Caco-2 (cell line): ENCODE data around the gene TLE6. TPM values are rescaled to one million over a fixed set of nuclear protein-coding genes. Genes with fewer than 3 reads are reported as not detected.

Source experiments
- BruUV-seq: library from RNA; stranded (reverse); fragments of 400-500 nt; replicated peaks from 2 replicates; lab custom pipeline; 2021; lab: Mats Ljungman, UMichigan
- CTCF ChIA-PET: fragments of 300-600 bp; sonication (Branson Sonifier 250); formaldehyde crosslinking; loops from one replicate; lab custom pipeline; 2022; ENCODE audit warnings: antibody characterized with exemption; lab: Charles Lee
- POLR2A ChIA-PET: fragments of 300-600 bp; sonication (Branson Sonifier 250); formaldehyde crosslinking; loops from one replicate; lab custom pipeline; 2022; ENCODE audit warnings: antibody characterized with exemption; lab: Charles Lee
- DNase-seq, 2 experiments: peaks; one replicate each; pipeline versions ENCODE4 v3.0.0 to v3.0.0-alpha.2; 2020 to 2022
- H3K27me3 ChIP-seq: replicated peaks from 2 replicates; pipeline ENCODE4 v1.6.0; 2011; ENCODE audit warnings: low read length; ENCODE audit not compliant: control insufficient read depth, insufficient read depth
- H3K36me3 ChIP-seq: 2 replicates; pipeline ENCODE4 v1.5.1; 2011; ENCODE audit warnings: low read length; ENCODE audit not compliant: control insufficient read depth, insufficient read depth
- H3K4me1 ChIP-seq: fragments of 250-450 bp; sonication (Bioruptor Pico); 2 replicates; pipeline ENCODE4 v1.5.1; 2020; ENCODE audit warnings: mild to moderate bottlenecking
- H3K4me3 ChIP-seq: 2 replicates; pipeline ENCODE4 v1.5.1; 2011; ENCODE audit warnings: low read depth, mild to moderate bottlenecking, control low read depth, low read length
- H3K9me3 ChIP-seq: fragments of 250-450 bp; sonication (Bioruptor Pico); 2 replicates; pipeline ENCODE4 v1.5.1; 2020; ENCODE audit warnings: mild to moderate bottlenecking, moderate library complexity
- H3K27ac Mint-ChIP-seq: one replicate; pipeline ENCODE4 v1.8.0; 2022; ENCODE audit warnings: mixed read lengths; ENCODE audit not compliant: unreplicated experiment
- H3K27me3 Mint-ChIP-seq: one replicate; pipeline ENCODE4 v1.8.0; 2022; ENCODE audit warnings: mixed read lengths; ENCODE audit not compliant: insufficient read depth, unreplicated experiment
- H3K36me3 Mint-ChIP-seq: one replicate; pipeline ENCODE4 v1.8.0; 2022; ENCODE audit warnings: mild to moderate bottlenecking, mixed read lengths; ENCODE audit not compliant: insufficient read depth, unreplicated experiment
- H3K4me1 Mint-ChIP-seq: one replicate; pipeline ENCODE4 v1.8.0; 2022; ENCODE audit warnings: low read depth, mixed read lengths; ENCODE audit not compliant: unreplicated experiment
- H3K4me3 Mint-ChIP-seq: one replicate; pipeline ENCODE4 v1.8.0; 2022; ENCODE audit warnings: mild to moderate bottlenecking, moderate library complexity, mixed read lengths; ENCODE audit not compliant: unreplicated experiment
- H3K9me3 Mint-ChIP-seq: one replicate; pipeline ENCODE4 v1.8.0; 2022; ENCODE audit warnings: mixed read lengths; ENCODE audit not compliant: unreplicated experiment
- CTCF ChIP-seq, 2 experiments: fragments of 200-600 bp in 1 of 2; IDR thresholded peaks; 1 replicate in 1 of 2; 2 replicates in 1 of 2; pipeline versions ENCODE4 v1.5.1 to v1.8.0; 2011 to 2022; ENCODE audit warnings: antibody characterized with exemption in 1 of 2, control low read depth in 1 of 2, inconsistent platforms in 1 of 2, low read depth in 1 of 2, low read length in 1 of 2, mild to moderate bottlenecking in 1 of 2, moderate library complexity in 1 of 2; ENCODE audit not compliant: insufficient read depth in 1 of 2, severe bottlenecking in 1 of 2, unreplicated experiment in 1 of 2
- intact Hi-C: fragments of 100-400 bp; cut with micrococcal nuclease; formaldehyde crosslinking; loops from one replicate; pipeline ENCODE4 v1.10.0; 2022; ENCODE audit not compliant: unreplicated experiment
- total RNA-seq: library from RNA; stranded (reverse); gene quantifications from 2 replicates; pipeline ENCODE4 v1.2.3, GENCODE V29; 2022

The TLE6 gene
- total RNA-seq, 1 experiment from 2014 or later = 1.4 TPM

- intact Hi-C loops = no loop called here
- no TSS peak for BruUV-seq
- no peaks in the 10 kb centered on the region for H3K9me3 ChIP-seq
- Mint-ChIP-seq H3K27ac (no peak overlapping the region), H3K27me3 (no peaks in the 10 kb centered on the region), H3K36me3 (peaks cover 4% of the 10 kb centered on the region), H3K4me1 (peaks cover 20% of the 10 kb centered on the region), H3K9me3 (no peaks in the 10 kb centered on the region), H3K4me3 (no peak overlapping the region)
- no peak overlapping the region for H3K4me3 ChIP-seq
- ChIA-PET POLR2A (no interaction called here), CTCF (no interaction called here)
- no peak for TF ChIP-seq CTCF (IDR thresholded peaks at IDR 0.05; ENCODE audit: insufficient read depth in 1 of 2, low read depth in 1 of 2, low read length in 1 of 2, severe bottlenecking in 1 of 2, unreplicated experiment in 1 of 2)
- H3K4me1 ChIP-seq = peaks cover 3% of the 10 kb centered on the region
- no peaks in the 10 kb centered on the region for H3K36me3 ChIP-seq
- no peaks in the 10 kb centered on the region for H3K27me3 ChIP-seq
- DNase-seq = no peak
These were observed 48.2 kb downstream of the TLE6 start for GRCh38 chr19:3025549-3025886.

GRCh38 chr19:3026768-3027167, 49.4 kb downstream of the TLE6 start:
- intact Hi-C loops = no loop called here
- BruUV-seq = no TSS peak
- Histone ChIP-seq H3K36me3 (no peaks in the 10 kb centered on the region), H3K9me3 (no peaks in the 10 kb centered on the region), H3K4me3 (no peak overlapping the region), H3K4me1 (peaks cover 11% of the 10 kb centered on the region), H3K27me3 (no peaks in the 10 kb centered on the region)
- no peak overlapping the region for H3K4me3 Mint-ChIP-seq
- DNase-seq = no peak
- H3K36me3 Mint-ChIP-seq = peaks cover 4% of the 10 kb centered on the region
- no peak for TF ChIP-seq CTCF (IDR thresholded peaks at IDR 0.05; ENCODE audit: insufficient read depth in 1 of 2, low read depth in 1 of 2, low read length in 1 of 2, severe bottlenecking in 1 of 2, unreplicated experiment in 1 of 2)
- H3K9me3 Mint-ChIP-seq = no peaks in the 10 kb centered on the region
- H3K4me1 Mint-ChIP-seq = peaks cover 27% of the 10 kb centered on the region
- H3K27me3 Mint-ChIP-seq = no peaks in the 10 kb centered on the region
- ChIA-PET CTCF (no interaction called here), POLR2A (no interaction called here)
- H3K27ac Mint-ChIP-seq = no peak overlapping the region

GRCh38 chr19:3027292-3027691, 49.9 kb downstream of the TLE6 start:
- BruUV-seq = no TSS peak
- Histone ChIP-seq H3K9me3 (no peaks in the 10 kb centered on the region), H3K27me3 (no peaks in the 10 kb centered on the region), H3K36me3 (no peaks in the 10 kb centered on the region), H3K4me3 (no peak overlapping the region), H3K4me1 (peaks cover 11% of the 10 kb centered on the region)
- POLR2A ChIA-PET = no interaction called here
- H3K9me3 Mint-ChIP-seq = no peaks in the 10 kb centered on the region
- intact Hi-C loops = no loop called here
- TF ChIP-seq CTCF (IDR thresholded peaks at IDR 0.05; ENCODE audit: insufficient read depth in 1 of 2, low read depth in 1 of 2, low read length in 1 of 2, severe bottlenecking in 1 of 2, unreplicated experiment in 1 of 2) = no peak
- peaks cover 27% of the 10 kb centered on the region for H3K4me1 Mint-ChIP-seq
- peaks cover 4% of the 10 kb centered on the region for H3K36me3 Mint-ChIP-seq
- H3K27me3 Mint-ChIP-seq = no peaks in the 10 kb centered on the region
- CTCF ChIA-PET = no interaction called here
- H3K4me3 Mint-ChIP-seq = no peak overlapping the region
- H3K27ac Mint-ChIP-seq = no peak overlapping the region
- no peak for DNase-seq
